CD4-positive, CD25-positive, alpha-beta regulatory T cell (primary cell): ENCODE results near the gene OR5M11. TPM values are rescaled to one million over a fixed set of nuclear protein-coding genes. Genes with fewer than 3 reads are reported as not detected.

Experiments used
- polyA plus RNA-seq, 4 donors: library from polyadenylated mRNA; unstranded; fragments of 300-500 nt; fragmentation: Illumina TruSeq; gene quantifications; one replicate each; pipeline ENCODE4 v1.2.3, GENCODE V29; 2021
- total RNA-seq: library from RNA; stranded (reverse); gene quantifications from one replicate; pipeline ENCODE4 v1.2.3, GENCODE V29; 2022

The OR5M11 gene
- total and polyA plus RNA-seq, 5 donors from 2014 or later = not detected

Other genes starting within 250 kb of the OR5M11 start
- gene OR8K3, start 228.1 kb downstream of the OR5M11 start, total RNA-seq = not detected
- gene OR8K3, start 228.1 kb downstream of the OR5M11 start, polyA plus RNA-seq = not detected
- gene OR8K1, start 197.2 kb downstream of the OR5M11 start, total RNA-seq = not detected
- not detected for gene OR8K1, start 197.2 kb downstream of the OR5M11 start, polyA plus RNA-seq
- not detected for gene OR8J1, start 189.0 kb downstream of the OR5M11 start, total RNA-seq
- not detected for gene OR8J1, start 189.0 kb downstream of the OR5M11 start, polyA plus RNA-seq
- gene OR8U1, start 167.6 kb downstream of the OR5M11 start, total RNA-seq = not detected
- not detected for gene OR8U1, start 167.6 kb downstream of the OR5M11 start, polyA plus RNA-seq
- not detected for gene OR5AL1, start 130.6 kb downstream of the OR5M11 start, total RNA-seq
- not detected for gene OR5AL1, start 130.6 kb downstream of the OR5M11 start, polyA plus RNA-seq
- gene OR5M3, start 69.9 kb downstream of the OR5M11 start, total RNA-seq = not detected
- not detected for gene OR5M3, start 69.9 kb downstream of the OR5M11 start, polyA plus RNA-seq
- not detected for gene OR5M8, start 51.9 kb downstream of the OR5M11 start, total RNA-seq
- not detected for gene OR5M8, start 51.9 kb downstream of the OR5M11 start, polyA plus RNA-seq
- gene OR5M10, start 34.5 kb upstream of the OR5M11 start, total RNA-seq = not detected
- gene OR5M10, start 34.5 kb upstream of the OR5M11 start, polyA plus RNA-seq = not detected
- not detected for gene OR5M1, start 71.6 kb upstream of the OR5M11 start, total RNA-seq
- gene OR5M1, start 71.6 kb upstream of the OR5M11 start, polyA plus RNA-seq = not detected
- not detected for gene OR5AP2, start 99.2 kb upstream of the OR5M11 start, total RNA-seq
- not detected for gene OR5AP2, start 99.2 kb upstream of the OR5M11 start, polyA plus RNA-seq
- not detected for gene OR5AR1, start 120.4 kb upstream of the OR5M11 start, total RNA-seq
- not detected for gene OR5AR1, start 120.4 kb upstream of the OR5M11 start, polyA plus RNA-seq
- not detected for gene OR9G1, start 155.8 kb upstream of the OR5M11 start, total RNA-seq
- not detected for gene OR9G1, start 155.8 kb upstream of the OR5M11 start, polyA plus RNA-seq
- not detected for gene OR9G4, start 205.4 kb upstream of the OR5M11 start, total RNA-seq
- gene OR9G4, start 205.4 kb upstream of the OR5M11 start, polyA plus RNA-seq = not detected